ENCODE data around the gene GRB7. TPM values are rescaled to one million over a fixed set of nuclear protein-coding genes. Genes with fewer than 3 reads are reported as not detected.

Gene GRB7
- total and polyA plus RNA-seq, 2 donors (not counting 1 experiment from before 2014, with no cell fraction given): 0.81 to 0.84 TPM

- no peak for DNase-seq
- peaks cover 98% of the 10 kb centered on the region for H3K79me2 ChIP-seq (ENCODE audit: control insufficient read depth, insufficient read depth, low read length)
- intact Hi-C loops (cut with micrococcal nuclease): loop anchor here (5.0 kb wide), 1 partner anchor 89 kb away; the partner anchor contains the start of gene IKZF3
- H3K27me3 Mint-ChIP-seq: no peaks in the 10 kb centered on the region
- no peak for TF ChIP-seq CTCF (IDR thresholded peaks at IDR 0.05)
- TF ChIP-seq EZH2 (IDR thresholded peaks at IDR 0.05; ENCODE audit: borderline replicate concordance, insufficient read depth, low read depth, low read length, poor library complexity, severe bottlenecking): no peak
- 75% methylated on average over 2 of the region's 7 CpGs for WGBS (ENCODE audit: insufficient coverage)
- no peaks in the 10 kb centered on the region for H3K9me3 Mint-ChIP-seq (ENCODE audit: insufficient read depth)
- peak overlapping the region; percentile 74 for H3K9ac ChIP-seq (ENCODE audit: low read length)
- no peak for ATAC-seq (ENCODE audit: low read depth)
- peak overlapping the region; percentile 77 for H3K4me2 ChIP-seq (replicated peaks; ENCODE audit: low read depth, low read length, poor library complexity, severe bottlenecking)
- H3K27ac ChIP-seq (ENCODE audit: low read length in 2 of 2): peak overlapping the region; percentile 74 to 86
- no peaks in the 10 kb centered on the region for H3K27me3 ChIP-seq (replicated peaks in 1 of 4; ENCODE audit: control extremely low read depth in 1 of 4, control insufficient read depth in 3 of 4, insufficient read depth in 4 of 4, low read length in 3 of 4)
- H3K4me1 ChIP-seq (ENCODE audit: control insufficient read depth in 2 of 2, insufficient read depth in 2 of 2, low read length in 2 of 2): peaks cover 88 to 89% of the 10 kb centered on the region in 2 donors
- H3K9me3 ChIP-seq (ENCODE audit: control extremely low read depth in 1 of 3, control insufficient read depth in 2 of 3, insufficient read depth in 1 of 3, low read length in 2 of 3): no peaks in the 10 kb centered on the region
- POLR2A ChIA-PET: interaction anchor here (0.6 kb wide), 1 partner anchor 904 kb away, joined by 3 read pairs; no protein-coding TSS in a partner anchor
- H3K36me3 ChIP-seq (replicated peaks in 1 of 2; ENCODE audit: control extremely low read depth in 1 of 2, control insufficient read depth in 1 of 2, extremely low read depth in 1 of 2, insufficient read depth in 2 of 2, low read length in 1 of 2): peaks cover 2 to 63% of the 10 kb centered on the region in 2 experiments
- no peak overlapping the region for H2AFZ ChIP-seq (ENCODE audit: insufficient read depth, low read depth, low read length, poor library complexity, severe bottlenecking)
- peaks cover 7% of the 10 kb centered on the region for H4K20me1 ChIP-seq (ENCODE audit: control insufficient read depth, insufficient read depth, low read length, poor library complexity, severe bottlenecking)
- H3K4me3 ChIP-seq (ENCODE audit: control extremely low read depth in 1 of 5, extremely low read depth in 1 of 5, insufficient read depth in 1 of 5, low read depth in 2 of 5, low read length in 4 of 5): peak overlapping the region in 2 of 5 experiments; percentile 11 to 86
- peak overlapping the region; percentile 98 for H3K27ac Mint-ChIP-seq
- peaks cover 94% of the 10 kb centered on the region for H3K4me1 Mint-ChIP-seq
- H3K4me3 Mint-ChIP-seq: peak overlapping the region; percentile 84
- CTCF ChIA-PET: interaction anchor here (1.0 kb wide), 1 partner anchor 15 kb away, joined by 3 read pairs; no protein-coding TSS in a partner anchor
Observed at GRCh38 chr17:39772987-39773934, 35.5 kb downstream of the GRB7 start.

Data from B cell (primary cell).